Loucy (cell line): Measurements from ENCODE around the gene BCAS4.

Experiments used
- EZH2phosphoT487 ChIP-seq: fragments of 200-600 bp; IDR thresholded peaks from 2 replicates; pipeline ENCODE4 v1.6.1; 2018; ENCODE audit warnings: antibody characterized with exemption, mild to moderate bottlenecking, moderate library complexity, borderline replicate concordance
- TF ChIP-seq, protein P1 (sequence below): fragments of 200-600 bp; sonication (generic); conservative IDR thresholded peaks from 2 replicates; pipeline ENCODE4 v1.5.1; 2014; ENCODE audit warnings: mild to moderate bottlenecking, antibody characterized with exemption, low read length

DNA sequence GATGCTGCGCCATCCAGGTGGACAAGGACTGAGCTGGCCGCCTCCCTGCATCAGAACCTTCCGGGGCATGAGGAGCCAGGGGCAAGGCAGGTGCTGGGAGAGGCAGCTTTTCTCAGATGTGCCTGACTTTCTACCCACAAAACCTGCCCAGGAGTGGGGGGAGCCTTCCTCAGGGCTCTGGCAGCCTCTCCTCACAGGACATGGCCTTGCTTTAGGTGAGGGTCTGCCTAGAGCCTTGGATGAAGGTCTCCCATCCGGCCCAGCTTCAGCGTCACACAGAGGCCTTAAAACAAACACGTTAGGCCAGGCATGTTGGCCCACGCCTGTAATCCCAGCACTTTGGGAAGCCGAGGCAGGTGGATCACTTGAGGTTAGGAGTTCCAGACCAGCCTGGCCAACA is 7.4 kb downstream of the BCAS4 start:
- no peak for TF ChIP-seq EZH2phosphoT487
- TF ChIP-seq, protein P1, sequence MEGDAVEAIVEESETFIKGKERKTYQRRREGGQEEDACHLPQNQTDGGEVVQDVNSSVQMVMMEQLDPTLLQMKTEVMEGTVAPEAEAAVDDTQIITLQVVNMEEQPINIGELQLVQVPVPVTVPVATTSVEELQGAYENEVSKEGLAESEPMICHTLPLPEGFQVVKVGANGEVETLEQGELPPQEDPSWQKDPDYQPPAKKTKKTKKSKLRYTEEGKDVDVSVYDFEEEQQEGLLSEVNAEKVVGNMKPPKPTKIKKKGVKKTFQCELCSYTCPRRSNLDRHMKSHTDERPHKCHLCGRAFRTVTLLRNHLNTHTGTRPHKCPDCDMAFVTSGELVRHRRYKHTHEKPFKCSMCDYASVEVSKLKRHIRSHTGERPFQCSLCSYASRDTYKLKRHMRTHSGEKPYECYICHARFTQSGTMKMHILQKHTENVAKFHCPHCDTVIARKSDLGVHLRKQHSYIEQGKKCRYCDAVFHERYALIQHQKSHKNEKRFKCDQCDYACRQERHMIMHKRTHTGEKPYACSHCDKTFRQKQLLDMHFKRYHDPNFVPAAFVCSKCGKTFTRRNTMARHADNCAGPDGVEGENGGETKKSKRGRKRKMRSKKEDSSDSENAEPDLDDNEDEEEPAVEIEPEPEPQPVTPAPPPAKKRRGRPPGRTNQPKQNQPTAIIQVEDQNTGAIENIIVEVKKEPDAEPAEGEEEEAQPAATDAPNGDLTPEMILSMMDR, result no peak
